Fibroblast of skin of left biceps (primary cell): ENCODE results near the gene DDB1.

Source experiments
- DNase-seq, 2 experiments: peaks; one replicate each; pipeline ENCODE4 v3.0.0-alpha.2; 2013; ENCODE audit warnings: low read depth in 2 of 2

The DDB1 gene

GRCh38 chr11:61297341-61297740, 35.6 kb downstream of the DDB1 start:
- DNase-seq: no peak

- DNase-seq: no peak
Measured at GRCh38 chr11:61295596-61295926, 37.3 kb downstream of the DDB1 start.

- DNase-seq: no peak
Measured at GRCh38 chr11:61294717-61295595, 37.9 kb downstream of the DDB1 start, which contains the start of gene VWCE. Gene VWCE (minus strand): TSS chr11:61295316. CDS start chr11:61295037, 279 bp downstream.

GRCh38 chr11:61293867-61294716, 38.8 kb downstream of the DDB1 start:
- no peak for DNase-seq

GRCh38 chr11:61292356-61292755, 40.5 kb downstream of the DDB1 start:
- no peak for DNase-seq

- no peak for DNase-seq
Measured at GRCh38 chr11:61290905-61291690, 41.8 kb downstream of the DDB1 start.

- DNase-seq: no peak
Measured at GRCh38 chr11:61287338-61287977, 45.4 kb downstream of the DDB1 start.

GRCh38 chr11:61283613-61284012, 49.3 kb downstream of the DDB1 start:
- DNase-seq: no peak

GRCh38 chr11:61281581-61282250, 51.2 kb downstream of the DDB1 start:
- DNase-seq: no peak

GRCh38 chr11:61280883-61281580, 51.9 kb downstream of the DDB1 start:
- no peak for DNase-seq

GRCh38 chr11:61279934-61280659, 52.8 kb downstream of the DDB1 start:
- DNase-seq: no peak

GRCh38 chr11:61278001-61278470, 54.9 kb downstream of the DDB1 start:
- DNase-seq: no peak

GRCh38 chr11:61277186-61278000, 55.5 kb downstream of the DDB1 start:
- no peak for DNase-seq

- DNase-seq: no peak
Measured at GRCh38 chr11:61275191-61275590, 57.7 kb downstream of the DDB1 start.

- no peak for DNase-seq
Measured at GRCh38 chr11:61274084-61274483, 58.8 kb downstream of the DDB1 start.

- DNase-seq: no peak
Measured at GRCh38 chr11:61273178-61274078, 59.5 kb downstream of the DDB1 start.

- no peak for DNase-seq
Measured at GRCh38 chr11:61272731-61273130, 60.2 kb downstream of the DDB1 start.
